HEK293 (cell line): ENCODE measurements around the gene FOXC2.

Experiments used
- CTCF ChIA-PET: fragments of 350-600 bp; formaldehyde crosslinking; extraction: SDS; loops from one replicate; lab custom pipeline; 2021; ENCODE audit warnings: antibody characterized with exemption; lab: Yijun Ruan, JAX
- POLR2A ChIA-PET: fragments of 300-600 bp; formaldehyde crosslinking; extraction: SDS; loops from one replicate; lab custom pipeline; 2020; ENCODE audit warnings: antibody characterized with exemption, inconsistent platforms; lab: Yijun Ruan, JAX
- H3K27ac ChIP-seq: fragments of 200-500 bp; sonication (Bioruptor generic); 2 replicates; pipeline ENCODE4 v1.5.1; 2014; ENCODE audit warnings: low read depth, low read length, control low read depth, inconsistent platforms; ENCODE audit errors: extremely low read depth
- H3K36me3 ChIP-seq, 2 experiments: fragments of 200-500 bp in 1 of 2; sonication (Bioruptor generic) in 1 of 2; 1 replicate in 1 of 2; 2 replicates in 1 of 2; pipeline ENCODE4 v1.5.1; 2014 to 2017; ENCODE audit warnings: inconsistent platforms in 2 of 2, low read length in 2 of 2; ENCODE audit not compliant: control insufficient read depth in 2 of 2, insufficient read depth in 1 of 2
- H3K4me1 ChIP-seq: fragments of 200-500 bp; sonication (Bioruptor generic); 2 replicates; pipeline ENCODE4 v1.5.1; 2014; ENCODE audit warnings: mild to moderate bottlenecking, low read length, inconsistent platforms; ENCODE audit not compliant: control insufficient read depth, insufficient read depth
- H3K4me3 ChIP-seq: 2 replicates; pipeline ENCODE4 v1.5.1; 2011; ENCODE audit warnings: low read depth, mild to moderate bottlenecking, control low read depth, low read length, moderate library complexity
- H3K9me3 ChIP-seq: fragments of 200-500 bp; sonication (Bioruptor generic); 2 replicates; pipeline ENCODE4 v1.5.1; 2014; ENCODE audit warnings: low read depth, low read length, inconsistent platforms; ENCODE audit not compliant: control insufficient read depth, insufficient read depth
- BCL11A ChIP-seq: fragments of 450-650 bp; formaldehyde crosslinking; IDR thresholded peaks from 2 replicates; pipeline ENCODE4 v1.5.1; 2016; ENCODE audit warnings: low read depth, missing biosample characterization, missing genetic modification characterization
- GLIS1 ChIP-seq: fragments of 450-650 bp; formaldehyde crosslinking; IDR thresholded peaks from 2 replicates; pipeline ENCODE4 v1.5.1; 2016; ENCODE audit warnings: missing biosample characterization, missing genetic modification characterization
- KLF17 ChIP-seq: fragments of 450-650 bp; formaldehyde crosslinking; IDR thresholded peaks from 2 replicates; pipeline ENCODE4 v1.5.1; 2016; ENCODE audit warnings: missing biosample characterization, missing genetic modification characterization
- MYNN ChIP-seq: fragments of 450-650 bp; formaldehyde crosslinking; IDR thresholded peaks from 2 replicates; pipeline ENCODE4 v1.5.1; 2016; ENCODE audit warnings: missing biosample characterization, missing genetic modification characterization, borderline replicate concordance
- OSR2 ChIP-seq: fragments of 450-650 bp; formaldehyde crosslinking; IDR thresholded peaks from 2 replicates; pipeline ENCODE4 v1.5.1; 2016; ENCODE audit warnings: missing biosample characterization, missing genetic modification characterization
- RBAK ChIP-seq: fragments of 450-650 bp; formaldehyde crosslinking; IDR thresholded peaks from 2 replicates; pipeline ENCODE4 v1.5.1; 2016; ENCODE audit warnings: missing biosample characterization, missing genetic modification characterization
- SCRT2 ChIP-seq: fragments of 450-650 bp; formaldehyde crosslinking; IDR thresholded peaks from 2 replicates; pipeline ENCODE4 v1.5.1; 2016; ENCODE audit warnings: missing biosample characterization, missing genetic modification characterization
- TRIM28 ChIP-seq: IDR thresholded peaks from 2 replicates; pipeline ENCODE4 v1.6.1; 2011; ENCODE audit warnings: low read length, control low read depth, borderline replicate concordance
- WT1 ChIP-seq: fragments of 450-650 bp; formaldehyde crosslinking; IDR thresholded peaks from 2 replicates; pipeline ENCODE4 v1.5.1; 2016; ENCODE audit warnings: missing biosample characterization, missing genetic modification characterization
- YY1 ChIP-seq: fragments of 450-650 bp; formaldehyde crosslinking; IDR thresholded peaks from 2 replicates; pipeline ENCODE4 v1.5.1; 2018; ENCODE audit warnings: missing biosample characterization, missing genetic modification characterization
- ZBTB20 ChIP-seq: fragments of 450-650 bp; formaldehyde crosslinking; IDR thresholded peaks from 2 replicates; pipeline ENCODE4 v1.5.1; 2016; ENCODE audit warnings: missing biosample characterization, missing genetic modification characterization
- ZBTB21 ChIP-seq: fragments of 450-650 bp; formaldehyde crosslinking; IDR thresholded peaks from 2 replicates; pipeline ENCODE4 v1.5.1; 2017; ENCODE audit warnings: missing biosample characterization, missing genetic modification characterization
- ZBTB6 ChIP-seq: fragments of 450-650 bp; formaldehyde crosslinking; IDR thresholded peaks from 2 replicates; pipeline ENCODE4 v1.5.1; 2017; ENCODE audit warnings: missing biosample characterization, missing genetic modification characterization
- ZNF114 ChIP-seq: fragments of 450-650 bp; formaldehyde crosslinking; IDR thresholded peaks from 2 replicates; pipeline ENCODE4 v1.5.0; 2017; ENCODE audit warnings: missing biosample characterization, missing genetic modification characterization
- ZNF202 ChIP-seq: fragments of 450-650 bp; formaldehyde crosslinking; IDR thresholded peaks from 2 replicates; pipeline ENCODE4 v1.5.1; 2016; ENCODE audit warnings: missing biosample characterization, missing genetic modification characterization, borderline replicate concordance
- ZNF302 ChIP-seq: fragments of 450-650 bp; formaldehyde crosslinking; IDR thresholded peaks from 2 replicates; pipeline ENCODE4 v1.5.1; 2016; ENCODE audit warnings: missing biosample characterization, missing genetic modification characterization, low read depth
- ZNF335 ChIP-seq: fragments of 450-650 bp; formaldehyde crosslinking; conservative IDR thresholded peaks from 2 replicates; pipeline ENCODE4 v1.5.1; 2016; ENCODE audit warnings: missing biosample characterization, missing genetic modification characterization
- ZNF398 ChIP-seq: fragments of 450-650 bp; formaldehyde crosslinking; IDR thresholded peaks from 2 replicates; pipeline ENCODE4 v1.5.1; 2017; ENCODE audit warnings: missing biosample characterization, missing genetic modification characterization
- ZNF426 ChIP-seq: fragments of 450-650 bp; formaldehyde crosslinking; IDR thresholded peaks from 2 replicates; pipeline ENCODE4 v1.5.1; 2017; ENCODE audit warnings: missing biosample characterization, missing genetic modification characterization, mild to moderate bottlenecking, inconsistent platforms, moderate library complexity
- ZNF501 ChIP-seq: fragments of 450-650 bp; formaldehyde crosslinking; IDR thresholded peaks from 2 replicates; pipeline ENCODE4 v1.5.1; 2016; ENCODE audit warnings: missing biosample characterization, missing genetic modification characterization
- ZNF549 ChIP-seq: fragments of 450-650 bp; IDR thresholded peaks from 2 replicates; pipeline ENCODE4 v1.5.1; 2018; ENCODE audit warnings: missing biosample characterization, missing genetic modification characterization, mild to moderate bottlenecking, inconsistent platforms, moderate library complexity
- ZNF580 ChIP-seq: fragments of 450-650 bp; formaldehyde crosslinking; IDR thresholded peaks from 2 replicates; pipeline ENCODE4 v1.5.1; 2016; ENCODE audit warnings: missing biosample characterization, missing genetic modification characterization
- ZNF623 ChIP-seq: fragments of 450-650 bp; formaldehyde crosslinking; IDR thresholded peaks from 2 replicates; pipeline ENCODE4 v1.5.1; 2016; ENCODE audit warnings: missing biosample characterization, missing genetic modification characterization
- ZNF624 ChIP-seq: fragments of 450-650 bp; formaldehyde crosslinking; IDR thresholded peaks from 2 replicates; pipeline ENCODE4 v1.5.1; 2017; ENCODE audit warnings: missing biosample characterization, missing genetic modification characterization
- ZNF658 ChIP-seq: fragments of 450-650 bp; formaldehyde crosslinking; IDR thresholded peaks from 2 replicates; pipeline ENCODE4; 2016; ENCODE audit warnings: missing biosample characterization, missing genetic modification characterization
- ZNF701 ChIP-seq: fragments of 450-650 bp; formaldehyde crosslinking; IDR thresholded peaks from 2 replicates; pipeline ENCODE4 v1.5.1; 2016; ENCODE audit warnings: missing biosample characterization, missing genetic modification characterization
- ZNF776 ChIP-seq: fragments of 450-650 bp; formaldehyde crosslinking; IDR thresholded peaks from 2 replicates; pipeline ENCODE4 v1.5.0; 2017; ENCODE audit warnings: missing biosample characterization, missing genetic modification characterization, borderline replicate concordance
- ZNF791 ChIP-seq: fragments of 450-650 bp; formaldehyde crosslinking; IDR thresholded peaks from 2 replicates; pipeline ENCODE4 v1.5.1; 2016; ENCODE audit warnings: missing biosample characterization, missing genetic modification characterization
- TF ChIP-seq, protein P1 (sequence below): fragments of 450-650 bp; formaldehyde crosslinking; IDR thresholded peaks from 2 replicates; pipeline ENCODE4 v1.5.1; 2016; ENCODE audit warnings: missing biosample characterization, missing genetic modification characterization
- TF ChIP-seq, protein P2 (sequence below): fragments of 450-650 bp; formaldehyde crosslinking; IDR thresholded peaks from 2 replicates; pipeline ENCODE4 v1.5.1; 2016; ENCODE audit warnings: missing biosample characterization, missing genetic modification characterization
- TF ChIP-seq, protein P3 (sequence below): fragments of 450-650 bp; formaldehyde crosslinking; IDR thresholded peaks from 2 replicates; pipeline ENCODE4 v1.5.1; 2016; ENCODE audit warnings: missing biosample characterization, missing genetic modification characterization, low read depth

FOXC2 gene

DNA sequence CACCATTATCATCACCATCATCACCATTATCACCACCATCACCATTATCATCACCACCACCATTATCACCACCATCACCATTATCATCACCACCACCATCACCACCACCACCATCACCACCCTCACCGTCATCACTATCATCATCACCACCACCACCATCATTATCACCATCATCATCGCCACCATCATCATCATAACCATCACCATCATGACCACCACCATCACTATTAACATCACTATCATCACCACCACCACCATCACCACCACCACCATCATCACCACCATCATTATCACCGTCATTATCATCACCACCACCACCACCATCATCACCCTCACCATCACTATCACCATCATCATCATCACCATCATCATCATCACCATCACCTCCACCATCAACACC is 20.9 kb downstream of the FOXC2 start:
- no peaks in the 10 kb centered on the region for H3K9me3 ChIP-seq
- H3K27ac ChIP-seq: no peak overlapping the region
- CTCF ChIA-PET: no interaction called here
- H3K36me3 ChIP-seq: no peaks in the 10 kb centered on the region
- no peaks in the 10 kb centered on the region for H3K4me1 ChIP-seq
- POLR2A ChIA-PET: no interaction called here
- no peak overlapping the region for H3K4me3 ChIP-seq
- no peak for TF ChIP-seq TRIM28
- no peak for TF ChIP-seq ZNF335 (tag by site-specific recombination)
- no peak for TF ChIP-seq ZBTB21 (tag by site-specific recombination)
- TF ChIP-seq YY1: no peak
- no peak for TF ChIP-seq ZNF114
- TF ChIP-seq ZNF302 (tag by site-specific recombination): no peak
- no peak for TF ChIP-seq WT1 (tag by site-specific recombination)
- TF ChIP-seq ZNF426: no peak
- TF ChIP-seq ZNF776 (tag by site-specific recombination): 0 out of 2 replicates have a peak, but pooled peaks have one; percentile 35
- TF ChIP-seq ZNF701 (tag by site-specific recombination): no peak
- no peak for TF ChIP-seq ZBTB6 (tag by site-specific recombination)
- TF ChIP-seq SCRT2 (tag by site-specific recombination): no peak
- 0 out of 2 replicates have a peak, but pooled peaks have one; percentile 7 for TF ChIP-seq ZNF398 (tag by site-specific recombination)
- no peak for TF ChIP-seq ZNF624
- no peak for TF ChIP-seq MYNN (tag by site-specific recombination)
- no peak for TF ChIP-seq KLF17 (tag by site-specific recombination)
- no peak for TF ChIP-seq ZNF580 (tag by site-specific recombination)
- no peak for TF ChIP-seq ZNF623 (tag by site-specific recombination)
- no peak for TF ChIP-seq ZBTB20 (tag by site-specific recombination)
- TF ChIP-seq RBAK (tag by site-specific recombination): no peak
- 0 out of 2 replicates have a peak, but pooled peaks have one; percentile 14 for TF ChIP-seq ZNF658 (tag by site-specific recombination)
- no peak for TF ChIP-seq ZNF202 (tag by site-specific recombination)
- TF ChIP-seq, protein P1, sequence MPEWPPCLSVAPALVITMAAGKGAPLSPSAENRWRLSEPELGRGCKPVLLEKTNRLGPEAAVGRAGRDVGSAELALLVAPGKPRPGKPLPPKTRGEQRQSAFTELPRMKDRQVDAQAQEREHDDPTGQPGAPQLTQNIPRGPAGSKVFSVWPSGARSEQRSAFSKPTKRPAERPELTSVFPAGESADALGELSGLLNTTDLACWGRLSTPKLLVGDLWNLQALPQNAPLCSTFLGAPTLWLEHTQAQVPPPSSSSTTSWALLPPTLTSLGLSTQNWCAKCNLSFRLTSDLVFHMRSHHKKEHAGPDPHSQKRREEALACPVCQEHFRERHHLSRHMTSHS (tag by site-specific recombination): peak; percentile 28; the same call in 1 of the 2 replicates
- TF ChIP-seq BCL11A (tag by site-specific recombination): no peak
- no peak for TF ChIP-seq ZNF549 (tag by site-specific recombination)
- TF ChIP-seq OSR2 (tag by site-specific recombination): no peak
- no peak for TF ChIP-seq ZNF501
- TF ChIP-seq ZNF791 (tag by site-specific recombination): no peak
- TF ChIP-seq, protein P2, sequence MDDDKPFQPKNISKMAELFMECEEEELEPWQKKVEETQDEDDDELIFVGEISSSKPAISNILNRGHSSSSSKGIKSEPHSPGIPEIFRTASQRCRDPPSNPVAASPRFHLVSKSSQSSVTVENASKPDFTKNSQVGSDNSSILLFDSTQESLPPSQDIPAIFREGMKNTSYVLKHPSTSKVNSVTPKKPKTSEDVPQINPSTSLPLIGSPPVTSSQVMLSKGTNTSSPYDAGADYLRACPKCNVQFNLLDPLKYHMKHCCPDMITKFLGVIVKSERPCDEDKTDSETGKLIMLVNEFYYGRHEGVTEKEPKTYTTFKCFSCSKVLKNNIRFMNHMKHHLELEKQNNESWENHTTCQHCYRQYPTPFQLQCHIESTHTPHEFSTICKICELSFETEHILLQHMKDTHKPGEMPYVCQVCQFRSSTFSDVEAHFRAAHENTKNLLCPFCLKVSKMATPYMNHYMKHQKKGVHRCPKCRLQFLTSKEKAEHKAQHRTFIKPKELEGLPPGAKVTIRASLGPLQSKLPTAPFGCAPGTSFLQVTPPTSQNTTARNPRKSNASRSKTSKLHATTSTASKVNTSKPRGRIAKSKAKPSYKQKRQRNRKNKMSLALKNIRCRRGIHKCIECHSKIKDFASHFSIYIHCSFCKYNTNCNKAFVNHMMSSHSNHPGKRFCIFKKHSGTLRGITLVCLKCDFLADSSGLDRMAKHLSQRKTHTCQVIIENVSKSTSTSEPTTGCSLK: peak; percentile 83; the same call in 1 of the 2 replicates
- TF ChIP-seq, protein P3, sequence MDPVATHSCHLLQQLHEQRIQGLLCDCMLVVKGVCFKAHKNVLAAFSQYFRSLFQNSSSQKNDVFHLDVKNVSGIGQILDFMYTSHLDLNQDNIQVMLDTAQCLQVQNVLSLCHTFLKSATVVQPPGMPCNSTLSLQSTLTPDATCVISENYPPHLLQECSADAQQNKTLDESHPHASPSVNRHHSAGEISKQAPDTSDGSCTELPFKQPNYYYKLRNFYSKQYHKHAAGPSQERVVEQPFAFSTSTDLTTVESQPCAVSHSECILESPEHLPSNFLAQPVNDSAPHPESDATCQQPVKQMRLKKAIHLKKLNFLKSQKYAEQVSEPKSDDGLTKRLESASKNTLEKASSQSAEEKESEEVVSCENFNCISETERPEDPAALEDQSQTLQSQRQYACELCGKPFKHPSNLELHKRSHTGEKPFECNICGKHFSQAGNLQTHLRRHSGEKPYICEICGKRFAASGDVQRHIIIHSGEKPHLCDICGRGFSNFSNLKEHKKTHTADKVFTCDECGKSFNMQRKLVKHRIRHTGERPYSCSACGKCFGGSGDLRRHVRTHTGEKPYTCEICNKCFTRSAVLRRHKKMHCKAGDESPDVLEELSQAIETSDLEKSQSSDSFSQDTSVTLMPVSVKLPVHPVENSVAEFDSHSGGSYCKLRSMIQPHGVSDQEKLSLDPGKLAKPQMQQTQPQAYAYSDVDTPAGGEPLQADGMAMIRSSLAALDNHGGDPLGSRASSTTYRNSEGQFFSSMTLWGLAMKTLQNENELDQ: no peak
- no peak for TF ChIP-seq GLIS1 (tag by site-specific recombination)
